Astrocyte of the cerebellum (primary cell): ENCODE results near the gene DPH2.

Source experiments
- DNase-seq: peaks from one replicate; pipeline ENCODE4 v3.0.0-alpha.2; 2011; ENCODE audit warnings: low read depth
- H3K4me3 ChIP-seq: 2 replicates; pipeline ENCODE4 v1.5.1; 2011; ENCODE audit warnings: mild to moderate bottlenecking, low read depth, low read length, moderate library complexity
- in situ Hi-C: cut with HindIII; loops from 2 replicates; pipeline ENCODE4 v1.10.0; 2017; ENCODE audit warnings: low sequenced_read_pairs
- TF ChIP-seq, protein P1 (sequence below): IDR thresholded peaks from 2 replicates; pipeline ENCODE4 v1.5.1; 2012; ENCODE audit warnings: low read length, low read depth, moderate library complexity, mild to moderate bottlenecking; ENCODE audit errors: missing control alignments

The DPH2 gene

DNA sequence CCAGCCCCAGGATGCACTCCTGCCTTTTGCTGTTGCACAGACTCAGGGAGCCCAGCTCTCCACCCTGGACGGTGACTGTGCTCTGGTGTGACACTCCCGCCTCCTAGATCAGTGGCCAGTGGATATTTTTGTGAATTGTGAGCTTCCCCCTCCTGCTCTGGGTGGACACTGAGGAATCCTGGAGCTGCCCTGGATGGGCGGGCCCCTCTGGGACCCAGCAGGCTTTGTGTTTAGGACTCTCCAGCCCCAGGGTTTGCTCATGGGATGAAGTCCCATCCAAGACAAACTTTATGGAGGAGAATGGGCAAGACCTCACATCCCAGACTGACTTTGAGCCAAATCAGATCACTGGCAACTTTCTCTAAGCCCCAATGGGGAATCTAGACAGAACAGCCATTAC lies 45.4 kb downstream of the DPH2 start:
- DNase-seq: no peak
- H3K4me3 ChIP-seq: no peak overlapping the region
- in situ Hi-C loops: no loop called here
- TF ChIP-seq, protein P1, sequence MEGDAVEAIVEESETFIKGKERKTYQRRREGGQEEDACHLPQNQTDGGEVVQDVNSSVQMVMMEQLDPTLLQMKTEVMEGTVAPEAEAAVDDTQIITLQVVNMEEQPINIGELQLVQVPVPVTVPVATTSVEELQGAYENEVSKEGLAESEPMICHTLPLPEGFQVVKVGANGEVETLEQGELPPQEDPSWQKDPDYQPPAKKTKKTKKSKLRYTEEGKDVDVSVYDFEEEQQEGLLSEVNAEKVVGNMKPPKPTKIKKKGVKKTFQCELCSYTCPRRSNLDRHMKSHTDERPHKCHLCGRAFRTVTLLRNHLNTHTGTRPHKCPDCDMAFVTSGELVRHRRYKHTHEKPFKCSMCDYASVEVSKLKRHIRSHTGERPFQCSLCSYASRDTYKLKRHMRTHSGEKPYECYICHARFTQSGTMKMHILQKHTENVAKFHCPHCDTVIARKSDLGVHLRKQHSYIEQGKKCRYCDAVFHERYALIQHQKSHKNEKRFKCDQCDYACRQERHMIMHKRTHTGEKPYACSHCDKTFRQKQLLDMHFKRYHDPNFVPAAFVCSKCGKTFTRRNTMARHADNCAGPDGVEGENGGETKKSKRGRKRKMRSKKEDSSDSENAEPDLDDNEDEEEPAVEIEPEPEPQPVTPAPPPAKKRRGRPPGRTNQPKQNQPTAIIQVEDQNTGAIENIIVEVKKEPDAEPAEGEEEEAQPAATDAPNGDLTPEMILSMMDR: no peak

DNA sequence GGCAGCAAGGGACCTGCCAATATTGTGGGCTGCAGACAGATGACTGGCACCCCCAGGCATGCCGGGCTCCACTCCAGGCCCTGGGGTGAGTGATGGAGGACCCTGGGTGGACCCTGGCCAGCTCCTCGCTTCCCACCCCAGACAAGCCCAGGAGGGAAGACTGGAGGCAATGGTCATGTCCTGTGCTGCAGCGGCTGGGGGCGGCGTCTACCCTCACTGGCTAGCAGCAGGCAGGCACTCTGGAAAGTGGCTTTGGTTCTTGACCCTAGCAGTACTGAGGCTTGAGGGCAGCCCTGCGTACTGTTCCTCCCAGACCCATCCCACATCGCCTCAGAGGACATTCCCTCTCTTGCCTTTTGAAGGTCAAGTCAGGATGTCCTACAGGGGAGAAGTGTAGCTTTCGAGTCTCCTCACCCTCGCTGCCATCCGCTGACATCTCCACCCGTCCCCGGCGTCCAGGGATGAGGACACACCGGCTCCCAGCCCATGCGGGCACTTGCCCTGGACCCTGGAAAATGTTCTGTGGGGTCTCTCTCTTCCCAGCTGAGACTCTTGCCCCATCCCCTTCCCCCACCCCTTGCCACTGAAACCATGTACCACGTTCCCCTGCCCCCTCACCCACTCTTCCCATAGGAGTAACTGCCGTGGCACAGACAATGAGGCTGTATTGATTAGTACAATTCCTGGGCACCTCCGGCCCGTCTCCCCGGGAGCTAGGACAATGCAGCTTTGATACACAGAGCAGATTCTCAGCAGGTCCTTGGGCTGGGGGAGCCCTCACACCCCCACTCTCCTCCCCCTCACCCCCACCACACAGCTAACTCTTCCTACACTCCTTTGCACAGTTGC lies 46.5 kb downstream of the DPH2 start:
- DNase-seq: no peak
- TF ChIP-seq, protein P1: no peak
- in situ Hi-C loops: no loop called here
- H3K4me3 ChIP-seq: no peak overlapping the region

GRCh38 chr1:44016890-44017400 lies 47.1 kb downstream of the DPH2 start:
- DNase-seq: no peak
- TF ChIP-seq, protein P1: no peak
- no peak overlapping the region for H3K4me3 ChIP-seq
- in situ Hi-C loops: no loop called here

GRCh38 chr1:44019466-44019948 lies 49.7 kb downstream of the DPH2 start:
- in situ Hi-C loops: no loop called here
- TF ChIP-seq, protein P1: no peak
- no peak overlapping the region for H3K4me3 ChIP-seq
- no peak for DNase-seq

DNA sequence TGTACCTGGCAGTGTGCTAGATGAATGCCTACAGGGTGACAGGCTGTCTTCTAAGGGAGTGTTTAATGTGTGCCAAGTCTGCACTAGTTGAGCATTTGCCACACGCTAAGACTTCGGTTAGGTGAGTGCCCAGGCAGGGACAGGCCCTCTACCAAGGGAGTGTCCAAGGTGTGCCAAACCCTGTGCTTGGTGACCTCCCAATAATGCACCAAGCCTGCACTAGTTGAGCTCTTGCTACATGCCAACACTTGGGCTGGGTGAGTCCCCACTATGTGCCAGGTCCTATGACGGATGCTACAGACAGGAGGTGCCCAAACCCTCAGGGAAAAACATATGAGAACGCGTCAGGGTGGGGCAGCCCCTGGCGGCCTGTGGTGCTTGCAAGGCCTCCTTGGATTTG lies 50.7 kb downstream of the DPH2 start:
- no peak for DNase-seq
- H3K4me3 ChIP-seq: no peak overlapping the region
- TF ChIP-seq, protein P1: no peak
- in situ Hi-C loops: loop anchor here (10.0 kb wide), 2 partner anchors 46 to 256 kb away; partner anchors contain the start of genes ATP6V0B, B4GALT2 and DPH2

- no peak for DNase-seq
- in situ Hi-C loops: loop anchor here (10.0 kb wide), 2 partner anchors 46 to 256 kb away; partner anchors contain the start of genes ATP6V0B, B4GALT2 and DPH2
- H3K4me3 ChIP-seq: no peak overlapping the region
- TF ChIP-seq, protein P1: no peak
These were observed 51.3 kb downstream of the DPH2 start for GRCh38 chr1:44021156-44021555.
